Measurements from ENCODE around the gene TANC2. TPM values are rescaled to one million over a fixed set of nuclear protein-coding genes. Genes with fewer than 3 reads are reported as not detected.

Gene TANC2
- total RNA-seq, 3 donors from 2014 or later, result 25.9 to 64.9 (median 31.0) TPM

GRCh38 chr17:62964506-62964905, 1.5 kb upstream of the TANC2 start:
- Histone ChIP-seq H3K4me1 (peaks cover 0 to 8% of the 10 kb centered on the region in 2 donors), H3K27me3 (no peaks in the 10 kb centered on the region), H3K9me3 (no peaks in the 10 kb centered on the region), H3K27ac (no peak overlapping the region), H3K4me3 (no peak overlapping the region), H3K36me3 (no peaks in the 10 kb centered on the region)
- intact Hi-C loops (cut with DNase I; ENCODE audit: low total_unique reads), result no loop called here
- TF ChIP-seq POLR2AphosphoS5 (IDR thresholded peaks at IDR 0.05) (no peak), POLR2A (IDR thresholded peaks at IDR 0.05) (no peak), CTCF (IDR thresholded peaks at IDR 0.05) (no peak)
- no peak for DNase-seq (ENCODE audit: low spot score in 2 of 2)

GRCh38 chr17:62965174-62965685, 805 bp upstream of the TANC2 start:
- no peak for DNase-seq (ENCODE audit: low spot score in 2 of 2)
- Histone ChIP-seq H3K4me3 (peak overlapping the region; percentile 80 to 98 (median 90)), H3K27ac (peak overlapping the region; percentile 87 to 95), H3K4me1 (peaks cover 0 to 8% of the 10 kb centered on the region in 2 donors), H3K9me3 (no peaks in the 10 kb centered on the region), H3K36me3 (no peaks in the 10 kb centered on the region), H3K27me3 (no peaks in the 10 kb centered on the region)
- no peak for TF ChIP-seq CTCF (IDR thresholded peaks at IDR 0.05)
- no peak for TF ChIP-seq POLR2AphosphoS5 (IDR thresholded peaks at IDR 0.05)
- no peak for TF ChIP-seq POLR2A (IDR thresholded peaks at IDR 0.05)
- intact Hi-C loops (cut with DNase I; ENCODE audit: low total_unique reads), result no loop called here

GRCh38 chr17:62966426-62967204, 580 bp downstream of the TANC2 start:
- Histone ChIP-seq H3K4me3 (peak overlapping the region; percentile 80 to 98 (median 90)), H3K9me3 (no peaks in the 10 kb centered on the region), H3K36me3 (no peaks in the 10 kb centered on the region), H3K27ac (peak overlapping the region; percentile 87 to 95), H3K4me1 (peaks cover 0 to 8% of the 10 kb centered on the region in 2 donors), H3K27me3 (no peaks in the 10 kb centered on the region)
- peak in 1 of 2 donors; percentile 26 for DNase-seq (ENCODE audit: low spot score in 2 of 2)
- TF ChIP-seq POLR2AphosphoS5 (IDR thresholded peaks at IDR 0.05), result peak in 2 of 3 donors; percentile 25 to 42
- TF ChIP-seq POLR2A (IDR thresholded peaks at IDR 0.05), result no peak
- intact Hi-C loops (cut with DNase I; ENCODE audit: low total_unique reads), result no loop called here

- Histone ChIP-seq H3K4me1 (peaks cover 0 to 8% of the 10 kb centered on the region in 2 donors), H3K36me3 (no peaks in the 10 kb centered on the region), H3K27ac (peak overlapping the region; percentile 87 to 95), H3K9me3 (no peaks in the 10 kb centered on the region), H3K4me3 (peak overlapping the region; percentile 80 to 98 (median 90)), H3K27me3 (no peaks in the 10 kb centered on the region)
- DNase-seq (ENCODE audit: low spot score in 2 of 2), result no peak
- intact Hi-C loops (cut with DNase I; ENCODE audit: low total_unique reads), result no loop called here
- TF ChIP-seq POLR2AphosphoS5 (IDR thresholded peaks at IDR 0.05) (no peak), POLR2A (IDR thresholded peaks at IDR 0.05) (no peak), CTCF (IDR thresholded peaks at IDR 0.05) (no peak)
Observed at GRCh38 chr17:62967205-62967529, 1.1 kb downstream of the TANC2 start.

GRCh38 chr17:62968445-62968923, 2.4 kb downstream of the TANC2 start:
- peak in 1 of 2 donors; percentile 46 for DNase-seq (ENCODE audit: low spot score in 2 of 2)
- no peaks in the 10 kb centered on the region for H3K36me3 ChIP-seq
- no peaks in the 10 kb centered on the region for H3K27me3 ChIP-seq
- H3K27ac ChIP-seq, result no peak overlapping the region
- peaks cover 0 to 8% of the 10 kb centered on the region in 2 donors for H3K4me1 ChIP-seq
- H3K4me3 ChIP-seq, result peak overlapping the region in 1 of 3 donors; percentile 98
- intact Hi-C loops (cut with DNase I; ENCODE audit: low total_unique reads), result no loop called here
- TF ChIP-seq POLR2A (IDR thresholded peaks at IDR 0.05) (no peak), CTCF (IDR thresholded peaks at IDR 0.05) (peak; percentile 82 to 91 (median 85))
- no peaks in the 10 kb centered on the region for H3K9me3 ChIP-seq

All from breast epithelium (tissue), 4 donors.